NCI-H1417 (cell line): ENCODE data around the gene CRYZ.
"Not testable (repeated sequence)": the region's sequence is repeated elsewhere in the genome, so short reads cannot be mapped to it uniquely, and the experiment has no call there.

Source experiments
- DNase-seq, 3 experiments: peaks; one replicate each; lab custom pipeline; 2025; lab: John Stamatoyannopoulos, UW

CRYZ gene

DNA sequence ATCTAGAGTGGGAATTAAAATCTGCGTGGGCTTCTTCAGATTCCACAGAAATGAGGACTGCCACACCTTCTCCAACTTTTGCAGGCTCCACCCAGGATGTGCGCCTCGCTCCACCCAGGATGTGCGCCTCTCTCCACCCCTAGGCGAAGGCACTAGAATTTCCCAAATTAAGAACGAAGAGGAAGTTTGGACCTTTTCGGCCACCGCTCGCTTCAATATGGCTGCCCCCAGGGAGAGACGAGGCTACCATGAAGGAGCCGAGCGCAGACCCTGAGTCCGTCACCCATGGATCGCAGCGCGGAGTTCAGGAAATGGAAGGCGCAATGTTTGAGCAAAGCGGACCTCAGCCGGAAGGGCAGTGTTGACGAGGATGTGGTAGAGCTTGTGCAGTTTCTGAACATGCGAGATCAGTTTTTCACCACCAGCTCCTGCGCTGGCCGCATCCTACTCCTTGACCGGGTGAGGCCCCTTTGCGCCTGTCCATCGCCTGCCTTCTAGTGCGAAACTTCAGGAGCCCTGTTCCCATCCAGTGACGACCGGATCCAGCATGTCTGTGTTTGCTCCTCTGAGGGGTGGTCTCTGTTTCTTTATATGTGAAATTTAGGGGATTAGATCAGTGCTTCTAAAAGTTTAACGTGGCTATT, at the start of gene CRYZ, which contains the start of gene TYW3:
Gene CRYZ (minus strand): TSS at position 91 of the 644 bp plus-strand sequence. CDS start 8,229 bp downstream, outside the sequence.
Gene TYW3 (plus strand): TSS at position 193 of the 644 bp plus-strand sequence. CDS start 93 bp downstream, at position 286.
- peak; percentile 92 to 96 (median 92) for DNase-seq

GRCh38 chr1:74780594-74780993, 47.7 kb upstream of the CRYZ start:
- no peak for DNase-seq

DNA sequence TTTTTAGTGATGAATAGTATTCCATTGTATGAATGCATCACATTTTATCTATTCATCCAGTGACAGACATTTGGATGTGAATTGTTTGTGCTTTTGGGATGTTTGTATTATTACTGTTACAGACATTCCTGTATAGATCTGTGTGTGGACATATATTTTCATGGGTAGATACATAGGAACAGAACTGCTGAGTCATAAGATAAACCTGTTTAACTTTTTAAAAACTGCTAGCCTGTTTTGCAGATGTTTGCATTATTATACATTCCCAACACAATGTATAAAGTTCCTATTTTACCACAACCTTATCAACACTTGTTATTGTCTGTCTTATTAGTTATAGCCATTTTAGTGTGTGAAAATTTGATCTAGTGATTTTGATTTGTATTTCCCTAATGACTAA, 46.9 kb upstream of the CRYZ start:
- DNase-seq = no peak

- no peak for DNase-seq
These were observed 44.7 kb upstream of the CRYZ start for GRCh38 chr1:74777525-74777924.

- DNase-seq = peak in 1 of 3 experiments; percentile 35
These were observed 42.9 kb upstream of the CRYZ start for GRCh38 chr1:74775735-74776134.

GRCh38 chr1:74773582-74773981, 40.7 kb upstream of the CRYZ start:
- peak in 2 of 3 experiments; percentile 21 to 78 for DNase-seq

GRCh38 chr1:74772945-74773344, 40.1 kb upstream of the CRYZ start:
- DNase-seq = peak in 1 of 3 experiments; percentile 51

DNA sequence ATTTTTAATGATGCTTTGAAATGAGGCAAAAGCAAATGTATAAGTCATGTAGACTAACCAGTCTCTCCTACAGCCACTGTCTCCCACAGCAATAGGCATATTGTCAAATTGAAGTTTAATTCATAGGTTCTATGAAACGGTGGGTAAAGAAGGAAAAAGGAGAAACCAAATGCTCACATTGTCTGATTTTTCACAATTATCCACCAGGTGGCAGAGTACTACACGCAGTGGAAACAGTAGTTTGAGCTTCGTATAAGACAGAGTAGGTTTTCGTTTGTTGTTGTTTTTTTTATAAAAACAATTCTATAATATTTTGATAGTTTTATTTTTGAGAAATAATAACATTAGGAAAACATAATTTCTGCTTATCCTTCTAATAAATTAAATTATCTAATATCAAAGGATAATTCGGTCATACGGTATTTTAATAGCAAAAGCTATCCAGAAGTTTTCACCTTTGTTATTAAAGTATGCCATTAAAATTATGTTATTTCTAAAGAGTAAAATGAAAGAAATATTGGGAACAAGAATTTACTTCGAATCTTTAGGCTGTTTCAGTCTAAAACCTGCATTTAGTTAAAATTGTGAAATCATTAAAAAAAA, 39.2 kb upstream of the CRYZ start:
- DNase-seq = peak; percentile 44 to 84 (median 65)

- no peak for DNase-seq
These were observed 34.6 kb upstream of the CRYZ start for GRCh38 chr1:74767490-74767889.

DNA sequence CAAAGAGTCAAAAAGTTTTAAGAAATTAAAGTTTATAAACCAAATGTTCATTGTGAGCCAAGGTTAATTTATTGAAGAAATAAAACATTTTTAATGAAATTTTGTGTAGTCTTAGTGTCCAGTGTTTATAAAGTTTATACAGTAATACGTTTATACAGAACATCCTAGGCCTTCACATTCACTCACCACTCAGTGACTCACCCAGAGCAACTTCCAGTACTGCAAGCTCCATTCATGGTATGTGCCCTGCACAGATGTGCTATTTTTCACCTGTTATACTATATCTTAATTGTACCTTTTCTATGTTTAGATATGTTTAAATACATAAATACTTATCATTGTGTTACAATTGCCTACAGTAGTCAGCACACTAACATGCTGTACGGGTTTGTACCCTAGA, 33.7 kb upstream of the CRYZ start:
- DNase-seq = no peak

- DNase-seq = no peak
These were observed 31.0 kb upstream of the CRYZ start for GRCh38 chr1:74763807-74764206.

DNA sequence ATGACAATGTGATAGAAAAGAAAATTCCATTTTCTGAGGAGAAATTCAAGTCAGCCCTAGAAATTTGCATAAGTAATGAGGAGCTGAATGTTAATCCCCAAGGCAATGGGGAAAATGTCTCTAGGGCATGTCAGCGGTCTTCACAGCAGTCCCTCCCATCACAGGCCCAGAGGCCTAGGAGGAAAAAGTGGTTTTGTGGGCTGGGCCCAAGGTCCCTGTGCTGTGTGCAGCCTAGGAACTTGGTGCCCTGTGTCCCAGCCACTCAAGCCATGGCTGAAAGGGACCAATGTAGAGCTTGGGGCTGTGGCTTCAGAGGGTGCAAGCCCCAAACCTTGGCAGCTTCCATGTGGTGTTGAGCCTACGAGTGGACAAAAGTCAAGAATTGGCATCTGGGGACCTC, 23.8 kb upstream of the CRYZ start:
- not testable (repeated sequence) for DNase-seq

DNA sequence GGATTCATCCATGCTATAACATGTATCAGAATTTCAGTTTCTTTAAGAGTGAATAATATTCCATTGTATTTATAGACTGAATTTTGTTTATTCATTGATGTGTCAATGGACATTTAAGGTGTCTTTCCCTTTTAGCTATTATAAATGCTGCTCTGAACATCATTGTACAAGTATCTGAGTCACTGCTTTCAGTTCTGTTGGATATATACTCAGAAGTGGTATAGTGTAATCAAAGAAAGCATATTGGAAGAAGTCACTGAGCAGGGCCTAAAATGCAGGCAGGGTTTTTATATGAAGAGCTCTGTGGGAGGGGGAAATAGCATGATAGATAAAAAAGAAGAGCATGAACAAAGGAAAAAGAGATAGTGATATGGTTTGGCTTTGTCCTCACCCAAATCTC, 22.6 kb upstream of the CRYZ start:
- DNase-seq = no peak

DNA sequence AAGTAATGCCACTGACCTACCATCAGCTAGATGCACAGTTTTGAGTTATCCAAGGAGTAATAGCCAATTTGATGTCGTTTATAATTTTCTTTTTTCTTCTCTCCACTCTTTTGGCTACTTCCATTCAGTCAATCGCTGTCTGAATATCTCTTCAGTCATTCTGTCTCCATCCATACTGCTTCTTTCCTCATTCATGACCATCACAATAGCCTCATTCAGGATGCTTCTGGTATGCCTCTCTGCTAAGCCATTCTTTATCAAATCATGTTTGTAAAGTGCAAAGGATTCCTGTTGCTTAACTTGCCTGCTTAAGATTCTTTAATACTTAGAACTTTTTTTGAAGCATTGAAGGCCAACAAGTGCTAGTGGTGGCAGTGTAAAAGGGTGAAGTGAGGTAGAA, 20.3 kb upstream of the CRYZ start:
- no peak for DNase-seq

- no peak for DNase-seq
These were observed 16.1 kb upstream of the CRYZ start for GRCh38 chr1:74748960-74749359.

- not testable (repeated sequence) for DNase-seq
These were observed 12.4 kb upstream of the CRYZ start for GRCh38 chr1:74745247-74745646.

DNA sequence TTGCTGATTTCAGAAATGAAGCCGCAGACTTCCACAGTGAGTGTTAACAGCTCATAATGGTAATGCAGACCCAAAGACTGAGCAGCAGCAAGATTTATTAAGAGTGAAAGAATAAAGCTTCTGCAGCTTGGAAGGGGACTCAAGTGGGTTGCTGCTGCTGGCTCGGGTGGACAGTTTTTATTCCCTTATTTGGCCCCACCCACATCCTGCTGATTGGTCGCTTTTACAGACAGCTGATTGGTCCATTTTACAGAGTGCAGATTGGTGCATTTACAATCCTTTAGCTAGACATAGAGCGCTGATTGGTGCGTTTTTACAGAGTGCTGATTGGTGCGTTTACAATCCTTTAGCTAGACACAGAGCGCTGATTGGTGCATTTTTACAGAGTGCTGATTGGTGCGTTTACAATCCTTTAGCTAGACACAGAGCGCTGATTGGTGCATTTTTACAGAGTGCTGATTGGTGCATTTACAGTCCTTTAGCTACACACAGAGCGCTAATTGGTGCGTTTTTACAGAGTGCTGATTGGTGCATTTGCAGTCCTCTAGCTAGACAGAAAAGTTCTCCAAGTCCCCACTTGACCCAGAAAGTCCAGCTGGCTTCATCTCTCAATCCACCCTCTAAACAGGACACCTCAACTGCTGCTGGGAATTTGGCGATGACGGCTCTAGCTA, 7.6 kb upstream of the CRYZ start:
- not testable (repeated sequence) for DNase-seq

GRCh38 chr1:74737333-74737732, 4.5 kb upstream of the CRYZ start:
- DNase-seq = no peak

GRCh38 chr1:74733604-74734484, 994 bp upstream of the CRYZ start:
- peak; percentile 74 to 87 (median 76) for DNase-seq

- DNase-seq = peak in 1 of 3 experiments; percentile 13
These were observed 541 bp downstream of the CRYZ start for GRCh38 chr1:74732071-74732946.
